GM19351 (cell line): ENCODE data around the gene KIF5A.
"Not testable (repeated sequence)": the region's sequence is repeated elsewhere in the genome, so short reads cannot be mapped to it uniquely, and the experiment has no call there.

Experiments
- ATAC-seq: cut with Tn5 transposase; IDR thresholded peaks from one replicate; pipeline ENCODE4 v1.9.1; 2021; ENCODE audit warnings: mild to moderate bottlenecking, moderate library complexity; ENCODE audit not compliant: unreplicated experiment

KIF5A gene

DNA sequence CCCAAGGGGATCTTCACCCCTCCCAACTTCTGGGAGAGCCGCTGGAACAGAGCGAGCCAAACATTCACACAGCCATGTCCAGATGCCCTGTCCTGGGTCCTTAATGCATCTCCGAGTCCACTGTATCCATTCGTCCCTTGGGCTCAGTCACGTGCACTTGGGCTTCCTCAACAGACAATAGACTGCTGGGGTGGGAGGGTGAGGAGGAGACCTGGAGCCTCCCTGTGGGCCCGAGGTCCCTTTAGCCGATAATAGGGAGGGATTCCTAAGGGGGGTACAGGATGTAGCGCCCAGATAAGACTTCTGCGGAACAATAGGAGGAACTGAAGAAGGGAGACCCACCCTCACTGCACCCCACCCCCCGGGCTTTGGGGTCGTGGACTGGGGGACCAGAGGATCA lies 68.1 kb downstream of the KIF5A start:
- ATAC-seq: no peak

DNA sequence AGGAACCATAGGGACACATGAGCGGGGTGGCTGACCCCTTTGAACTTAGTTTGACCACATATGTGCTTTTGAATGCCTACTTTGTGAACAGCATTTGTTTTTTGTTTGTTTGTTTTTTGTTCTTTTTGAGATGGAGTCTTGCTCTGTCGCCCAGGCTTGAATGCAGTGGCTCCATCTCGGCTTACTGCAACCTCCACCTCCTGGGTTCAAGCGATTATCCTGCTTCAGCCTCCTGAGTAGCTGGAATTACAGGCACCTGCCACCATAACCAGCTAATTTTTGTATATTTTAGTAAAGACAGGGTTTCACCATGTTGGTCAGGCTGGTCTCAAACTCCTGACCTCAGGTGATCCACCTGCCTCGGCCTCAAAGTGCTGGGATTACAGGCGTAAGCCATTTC lies 68.6 kb downstream of the KIF5A start:
- not testable (repeated sequence) for ATAC-seq

DNA sequence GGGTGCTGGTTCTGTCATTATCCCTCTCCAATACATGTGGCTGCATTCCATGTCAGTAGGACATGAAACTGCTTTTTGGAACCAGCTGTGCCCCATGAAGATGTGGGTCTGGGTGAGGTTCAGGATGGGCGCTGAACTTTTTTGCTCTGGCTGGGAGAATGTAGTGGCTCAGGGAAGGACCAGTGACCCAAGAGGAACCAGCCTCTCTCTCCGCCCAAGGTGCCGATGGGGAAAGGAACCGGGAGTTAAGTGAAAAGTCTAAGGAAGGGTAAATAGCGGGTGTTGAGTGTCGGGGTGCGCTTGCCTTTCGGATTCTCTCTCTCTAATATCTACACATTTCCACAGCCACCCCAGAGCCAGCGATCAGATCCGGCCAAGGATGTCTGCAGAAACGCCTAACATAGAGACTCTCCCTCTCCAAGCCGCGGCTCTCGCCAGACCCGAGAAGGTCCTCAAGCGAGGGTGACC lies 69.2 kb downstream of the KIF5A start:
- no peak for ATAC-seq

DNA sequence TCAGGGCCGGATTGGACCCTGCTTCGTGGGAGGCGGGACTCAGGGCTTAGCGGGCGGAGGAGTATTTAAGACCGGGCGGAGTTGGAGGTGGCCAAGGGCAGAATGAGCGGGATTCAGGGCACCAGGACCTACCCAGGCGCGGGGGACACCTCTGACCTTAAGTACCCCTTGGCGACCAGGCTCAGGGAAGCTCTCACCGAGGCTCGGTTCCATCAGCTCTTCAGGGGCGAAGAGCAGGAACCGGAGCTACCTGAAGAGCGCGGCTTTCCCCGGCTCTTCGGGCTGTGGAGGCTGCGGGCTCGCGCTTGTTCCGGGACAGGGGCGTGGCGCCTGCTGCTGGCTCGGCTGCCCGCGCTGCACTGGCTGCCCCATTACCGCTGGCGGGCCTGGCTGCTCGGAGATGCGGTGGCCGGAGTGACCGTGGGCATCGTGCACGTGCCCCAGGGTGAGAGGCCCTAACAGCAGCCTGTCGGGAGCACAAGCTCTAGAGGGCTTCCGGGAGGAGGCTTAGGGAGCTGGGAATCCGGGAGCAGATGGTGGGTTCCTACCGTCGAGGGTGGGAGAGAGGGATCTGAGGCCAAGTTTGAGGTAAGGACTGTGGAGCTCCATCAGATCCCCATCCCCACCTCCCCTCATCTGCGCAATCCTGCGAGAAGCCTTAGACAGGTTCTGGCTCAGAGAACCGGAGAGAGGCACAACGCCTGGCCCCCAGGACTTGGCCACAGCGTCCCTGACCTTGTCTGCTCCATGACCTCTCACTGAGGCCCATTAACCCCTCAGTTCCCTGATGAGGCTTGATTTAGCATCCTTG lies 69.8 kb downstream of the KIF5A start:
- no peak for ATAC-seq

DNA sequence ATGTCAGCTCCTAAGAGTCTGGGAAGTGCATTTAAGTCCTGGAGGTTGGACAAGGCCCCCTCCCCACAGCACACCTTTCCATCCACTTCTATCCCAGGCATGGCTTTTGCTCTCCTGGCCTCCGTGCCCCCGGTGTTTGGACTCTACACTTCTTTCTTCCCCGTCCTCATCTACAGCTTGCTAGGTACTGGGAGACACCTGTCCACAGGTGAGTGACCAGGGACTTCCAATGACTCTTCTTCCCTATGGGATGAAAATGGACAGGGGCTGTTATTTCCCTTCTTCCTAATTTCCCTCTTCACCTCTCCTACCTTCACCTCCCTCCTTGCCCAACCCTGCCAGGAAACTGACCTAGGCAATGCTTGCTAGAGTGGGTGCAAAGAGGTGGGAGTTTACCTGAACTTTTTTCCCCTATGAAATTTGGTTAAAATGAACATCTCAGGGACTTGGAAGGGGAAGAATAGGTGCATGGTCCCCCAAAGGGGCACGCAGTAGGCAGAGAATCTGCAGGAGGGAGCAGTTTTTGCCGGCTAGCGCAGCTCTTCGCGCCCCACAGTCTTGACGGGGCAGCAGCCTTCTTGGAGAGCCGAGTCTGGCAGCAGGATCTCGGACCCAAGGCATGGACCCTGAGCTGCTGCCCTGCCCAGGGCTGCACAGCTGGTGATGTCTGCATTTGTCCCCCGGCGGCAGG lies 70.5 kb downstream of the KIF5A start:
- ATAC-seq: no peak

DNA sequence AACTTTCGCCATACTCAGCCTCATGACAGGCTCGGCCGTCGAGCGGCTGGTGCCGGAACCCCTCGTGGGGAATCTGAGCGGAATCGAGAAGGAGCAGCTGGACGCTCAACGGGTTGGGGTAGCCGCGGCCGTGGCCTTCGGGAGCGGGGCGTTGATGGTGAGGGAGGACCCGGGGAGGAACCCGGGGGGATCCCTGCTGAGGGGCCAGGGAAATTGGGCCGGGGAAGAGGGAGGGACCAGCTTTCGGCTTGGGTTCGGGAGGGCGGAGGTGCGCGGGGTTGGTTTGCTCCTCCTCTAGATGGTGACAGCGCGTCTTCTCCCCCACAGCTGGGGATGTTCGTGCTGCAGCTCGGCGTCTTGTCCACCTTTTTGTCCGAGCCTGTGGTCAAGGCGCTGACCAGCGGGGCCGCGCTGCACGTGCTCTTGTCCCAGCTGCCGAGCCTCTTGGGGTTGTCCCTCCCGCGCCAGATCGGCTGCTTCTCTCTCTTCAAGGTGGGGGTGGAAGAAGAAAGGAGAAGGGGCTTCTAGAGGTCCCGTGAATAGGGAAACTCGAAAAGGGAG lies 71.2 kb downstream of the KIF5A start:
- no peak for ATAC-seq

DNA sequence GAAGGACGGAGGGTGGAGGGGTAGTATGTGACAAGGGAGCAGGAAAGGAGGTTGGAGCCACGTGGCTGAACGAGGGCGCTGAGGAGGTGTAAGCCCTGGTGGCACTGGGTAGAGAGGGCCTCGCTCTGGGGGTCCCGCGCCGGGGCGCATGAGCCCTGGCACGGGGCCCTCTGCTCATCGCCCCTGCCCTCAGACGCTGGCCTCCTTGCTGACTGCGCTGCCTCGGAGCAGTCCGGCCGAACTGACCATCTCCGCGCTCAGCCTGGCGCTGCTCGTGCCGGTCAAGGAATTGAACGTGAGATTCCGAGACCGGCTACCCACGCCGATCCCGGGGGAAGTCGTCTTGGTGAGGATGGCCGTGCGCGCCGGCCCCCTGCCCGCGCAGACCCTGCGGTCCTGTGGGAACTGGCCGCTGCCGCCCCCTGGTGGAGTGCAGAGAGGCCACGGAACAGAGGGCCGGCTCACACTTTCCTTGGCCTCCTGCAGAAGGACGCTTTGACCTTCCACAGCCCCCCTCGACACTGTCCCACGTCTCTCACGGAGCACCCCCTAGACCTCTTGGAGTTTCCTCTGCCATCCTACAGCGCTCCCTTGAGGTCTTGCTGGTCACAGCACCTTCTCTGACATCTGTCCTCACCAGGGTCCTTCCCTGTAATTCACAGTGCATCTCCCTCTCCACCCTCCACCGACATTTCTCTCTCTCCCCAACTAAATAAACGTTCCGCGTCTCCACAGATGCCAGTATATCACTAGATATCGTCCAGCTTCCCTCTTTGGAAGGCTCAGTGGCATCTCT lies 71.9 kb downstream of the KIF5A start:
- no peak for ATAC-seq

DNA sequence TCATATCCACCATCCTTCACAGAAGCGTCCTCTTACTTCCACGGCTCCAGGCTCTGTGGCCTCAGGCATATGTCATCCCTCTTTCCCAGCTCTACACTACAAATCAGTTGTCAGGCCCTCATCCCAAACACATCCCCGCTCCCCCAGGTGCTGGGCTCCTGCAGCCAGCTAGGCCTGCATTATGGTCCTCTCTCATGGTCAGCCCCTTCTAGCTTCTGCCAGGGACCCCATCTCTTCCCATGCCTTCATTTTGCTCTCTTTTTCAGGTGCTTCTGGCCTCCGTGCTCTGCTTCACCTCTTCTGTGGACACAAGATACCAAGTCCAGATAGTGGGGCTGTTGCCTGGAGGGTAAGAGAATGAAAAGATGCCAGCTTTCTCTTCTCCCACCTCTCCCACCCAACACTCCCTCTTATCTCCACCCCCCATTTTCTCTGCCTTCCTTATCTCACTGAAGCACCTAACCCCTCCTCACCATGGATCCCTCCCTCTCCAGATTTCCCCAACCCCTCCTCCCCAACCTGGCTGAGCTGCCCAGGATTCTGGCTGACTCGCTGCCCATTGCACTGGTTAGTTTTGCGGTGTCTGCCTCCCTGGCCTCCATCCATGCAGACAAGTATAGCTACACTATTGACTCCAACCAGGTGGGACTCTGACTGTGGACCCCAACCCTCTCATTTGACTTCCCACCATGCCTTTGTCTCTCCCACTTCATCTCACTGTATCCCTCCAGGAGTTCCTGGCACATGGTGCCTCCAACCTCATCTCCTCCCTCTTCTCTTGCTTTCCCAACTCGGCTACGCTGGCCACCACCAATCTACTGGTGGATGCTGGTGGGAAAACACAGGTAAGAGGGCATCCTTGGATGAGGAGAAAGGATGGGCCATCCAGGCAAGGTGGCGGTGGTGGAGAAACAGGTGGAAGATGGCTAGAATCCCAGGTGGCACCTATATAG lies 72.7 kb downstream of the KIF5A start:
- no peak for ATAC-seq

DNA sequence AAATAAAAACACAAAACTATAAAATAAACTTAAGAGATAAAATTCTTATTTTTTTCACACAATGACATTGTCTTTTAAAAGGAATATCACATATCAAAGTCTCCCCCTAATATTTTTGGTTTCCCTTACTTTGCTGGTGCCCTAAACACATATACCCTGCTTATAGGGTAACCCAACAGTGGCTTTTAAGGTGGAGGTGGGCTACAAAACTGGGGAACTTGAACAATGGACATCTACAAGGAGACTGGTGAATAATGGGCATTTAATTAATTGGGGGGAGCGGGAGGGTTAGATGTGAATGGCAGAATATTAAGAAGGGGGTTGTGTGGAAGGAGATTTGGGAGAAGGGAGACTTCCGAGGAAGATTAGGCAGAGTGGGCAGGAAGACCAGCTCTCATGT lies 73.5 kb downstream of the KIF5A start:
- no peak for ATAC-seq

DNA sequence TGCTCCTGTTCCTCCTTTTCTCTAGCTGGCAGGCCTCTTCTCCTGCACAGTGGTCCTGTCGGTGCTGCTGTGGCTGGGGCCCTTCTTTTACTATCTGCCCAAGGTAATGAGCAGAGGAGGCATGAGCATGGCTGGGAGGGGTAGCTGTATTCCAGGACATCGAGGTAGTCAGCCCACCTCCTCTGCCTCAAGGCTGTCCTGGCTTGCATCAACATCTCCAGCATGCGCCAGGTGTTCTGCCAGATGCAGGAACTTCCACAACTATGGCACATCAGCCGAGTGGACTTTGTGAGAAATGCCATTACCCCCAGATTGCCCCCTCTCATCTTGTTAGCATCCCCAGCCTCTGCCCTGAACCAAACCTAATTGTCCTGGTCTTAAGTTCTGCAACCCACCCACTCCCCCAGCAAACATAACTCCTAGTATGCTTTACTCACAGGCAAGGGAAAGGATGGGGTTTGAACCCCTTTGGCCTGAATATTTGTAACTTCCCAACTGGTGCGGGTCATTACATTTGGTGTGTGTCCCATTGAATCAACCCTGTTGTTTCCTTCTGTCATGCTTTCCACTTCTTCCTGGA lies 74.1 kb downstream of the KIF5A start:
- no peak for ATAC-seq

DNA sequence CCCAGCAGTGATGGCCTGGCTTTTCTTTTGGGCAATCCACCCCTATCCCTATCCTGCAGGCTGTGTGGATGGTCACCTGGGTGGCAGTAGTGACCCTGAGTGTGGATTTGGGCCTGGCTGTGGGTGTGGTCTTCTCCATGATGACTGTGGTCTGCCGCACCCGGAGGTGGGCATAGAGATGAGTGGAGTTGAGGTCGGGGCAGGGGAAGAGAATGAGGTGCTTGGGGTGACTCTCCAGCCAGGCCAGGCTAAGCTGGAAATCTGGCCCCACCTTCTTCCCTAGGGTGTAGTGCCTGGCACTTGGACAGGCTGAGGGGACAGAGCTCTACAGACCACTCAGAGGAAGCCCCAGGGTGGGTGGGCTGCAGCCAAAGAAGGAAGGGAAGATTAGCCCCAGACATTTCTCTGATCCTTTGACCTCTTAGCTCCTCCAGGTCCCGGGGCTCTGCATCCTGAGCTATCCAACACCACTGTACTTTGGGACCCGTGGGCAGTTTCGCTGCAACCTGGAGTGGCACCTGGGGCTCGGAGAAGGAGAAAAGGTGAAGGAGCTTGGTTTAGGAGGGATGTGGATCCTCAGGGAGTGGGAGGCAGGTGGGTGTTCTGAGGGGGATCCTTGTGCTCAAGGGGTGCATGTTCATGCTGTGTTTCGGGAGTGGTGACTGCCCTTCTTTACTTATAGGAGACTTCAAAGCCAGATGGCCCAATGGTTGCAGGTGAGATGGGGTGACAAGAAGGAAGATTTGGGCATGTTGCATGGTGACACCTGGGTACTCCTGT lies 74.8 kb downstream of the KIF5A start:
- no peak for ATAC-seq

DNA sequence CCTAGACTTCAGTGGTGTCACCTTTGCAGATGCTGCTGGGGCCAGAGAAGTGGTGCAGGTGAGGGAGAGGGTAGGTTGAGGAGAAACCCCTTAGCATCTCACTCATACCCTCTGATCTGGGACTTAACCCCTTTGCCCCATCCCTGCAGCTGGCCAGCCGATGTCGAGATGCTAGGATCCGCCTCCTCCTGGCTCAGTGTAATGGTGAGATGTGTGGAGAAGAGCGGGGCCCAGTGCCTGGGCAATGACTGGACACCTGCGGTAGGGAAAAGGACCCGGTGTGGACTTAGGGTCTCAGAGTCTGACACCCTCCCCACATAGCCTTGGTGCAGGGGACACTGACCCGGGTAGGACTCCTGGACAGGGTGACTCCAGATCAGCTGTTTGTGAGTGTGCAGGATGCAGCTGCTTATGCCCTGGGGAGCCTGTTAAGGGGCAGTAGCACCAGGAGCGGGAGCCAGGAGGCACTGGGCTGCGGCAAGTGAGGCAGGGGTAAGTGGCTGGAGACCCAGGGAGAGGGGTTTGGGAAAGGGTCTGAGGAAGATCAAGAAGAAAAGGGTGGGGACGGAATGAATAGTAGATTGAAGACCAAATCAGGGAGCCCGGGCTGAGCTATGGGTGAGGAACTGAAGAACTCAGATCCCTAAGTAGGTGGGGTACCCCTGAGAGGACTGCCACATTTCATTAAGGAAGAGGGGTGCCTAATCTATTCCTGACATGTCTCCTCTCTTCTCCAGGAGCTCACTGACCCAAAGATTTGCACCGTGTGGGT lies 75.6 kb downstream of the KIF5A start:
- no peak for ATAC-seq

DNA sequence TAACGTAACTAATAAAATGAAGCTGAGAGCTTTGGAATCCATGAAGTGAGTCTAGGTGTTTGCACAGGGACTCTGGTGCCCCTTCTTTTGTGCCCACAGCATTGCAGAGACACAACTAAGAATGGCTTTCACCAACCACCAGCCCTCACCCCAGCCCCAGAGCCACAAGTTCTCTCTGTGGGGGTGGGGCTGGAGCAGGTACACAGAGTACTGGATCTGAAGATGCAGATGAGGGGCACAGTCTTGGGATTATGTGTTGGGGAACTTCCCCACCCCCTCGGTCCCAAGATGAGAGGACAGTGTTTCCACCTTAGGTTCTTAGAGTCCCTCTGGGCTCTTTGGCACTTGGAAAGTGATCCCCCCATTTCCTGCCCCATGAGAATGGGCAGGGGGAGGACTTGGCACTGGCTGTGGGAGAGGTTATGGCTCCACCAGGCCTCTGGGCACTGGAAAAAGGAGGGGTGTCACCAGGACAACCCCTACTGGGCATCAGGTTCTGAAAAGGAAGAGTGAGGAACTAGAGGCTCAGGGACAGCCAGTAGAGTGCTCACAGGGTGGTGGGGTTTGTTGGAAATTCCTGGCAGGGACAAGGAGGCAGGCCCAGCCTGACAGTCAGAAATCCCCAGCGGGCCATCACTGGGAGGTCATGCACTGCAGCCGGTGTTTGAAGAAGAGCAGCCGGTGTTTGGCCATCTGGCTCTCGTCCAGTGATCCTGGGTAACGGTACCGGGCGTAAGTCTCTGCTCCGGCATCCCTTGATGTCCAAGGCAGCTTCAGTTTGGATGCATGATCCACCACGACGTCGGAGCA lies 76.5 kb downstream of the KIF5A start:
- no peak for ATAC-seq

DNA sequence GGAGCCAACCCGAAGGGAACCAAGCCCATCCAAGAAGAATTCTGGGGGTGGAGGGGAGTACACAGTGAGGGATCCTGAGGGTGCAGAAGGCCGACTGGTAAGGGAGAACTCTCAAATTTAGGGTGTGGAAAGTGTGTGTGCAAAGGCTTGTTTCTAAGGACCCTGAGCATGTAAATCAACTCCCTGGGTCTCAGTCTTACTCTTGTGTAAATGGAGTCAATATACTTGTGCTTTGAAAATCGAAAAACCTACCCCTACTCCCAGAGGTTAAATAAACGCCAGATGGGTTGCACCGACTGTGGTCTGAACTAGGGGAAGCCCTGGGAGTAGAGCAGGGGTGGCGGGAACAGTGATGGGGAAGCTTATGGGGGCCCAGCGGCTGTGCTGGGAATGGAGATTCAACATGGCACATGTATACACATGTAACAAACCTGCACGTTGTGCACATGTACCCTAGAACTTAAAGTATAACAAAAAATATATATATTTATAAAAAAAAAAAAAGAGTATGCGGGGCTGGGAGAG lies 77.1 kb downstream of the KIF5A start:
- ATAC-seq: no peak

DNA sequence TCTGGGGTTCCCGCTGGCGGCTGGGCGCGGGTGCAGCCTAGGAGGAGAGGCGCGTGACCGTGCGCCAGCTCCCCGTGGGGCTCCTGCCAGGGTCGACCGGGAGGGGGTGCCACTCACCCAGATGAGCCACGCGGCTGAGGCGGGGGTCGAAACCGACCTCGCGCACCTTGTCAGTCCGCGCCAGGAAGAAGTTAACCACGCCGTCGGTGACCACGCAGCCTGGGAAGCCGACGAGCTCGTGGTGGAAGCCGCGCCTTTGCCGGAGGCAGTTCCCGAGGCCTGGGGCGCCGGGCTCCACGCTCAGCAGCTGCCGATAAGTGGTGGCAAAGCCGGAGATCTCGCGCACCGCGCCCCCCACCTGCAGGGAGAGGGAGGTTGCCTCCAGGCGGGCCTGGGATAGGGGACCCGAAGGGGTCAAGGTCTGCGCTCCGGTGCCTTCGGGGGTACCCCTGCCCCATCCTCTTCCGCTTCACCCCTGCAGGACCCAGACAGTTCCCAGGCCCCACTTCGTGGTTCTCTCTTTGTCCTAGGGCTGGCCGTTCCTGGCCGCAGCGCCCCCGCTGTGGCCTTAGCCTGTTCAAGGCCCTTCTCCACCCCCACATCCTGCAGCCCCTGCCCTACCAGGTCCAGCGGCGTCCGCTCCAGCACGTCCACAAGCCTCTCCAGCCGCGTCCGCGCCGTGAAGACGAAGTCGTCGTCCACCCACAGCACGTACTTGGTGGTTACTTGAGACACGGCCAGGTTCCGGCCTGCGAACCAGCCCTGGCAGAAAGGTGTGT lies 77.8 kb downstream of the KIF5A start:
- ATAC-seq: no peak
